Measurements from ENCODE around the gene FCHSD2. TPM values are rescaled to one million over a fixed set of nuclear protein-coding genes. Genes with fewer than 3 reads are reported as not detected.

FCHSD2 gene
- total RNA-seq, 3 donors from 2014 or later (not counting 1 experiment from before 2014, with no cell fraction given), result 39.4 to 59.1 (median 42.1) TPM

DNA sequence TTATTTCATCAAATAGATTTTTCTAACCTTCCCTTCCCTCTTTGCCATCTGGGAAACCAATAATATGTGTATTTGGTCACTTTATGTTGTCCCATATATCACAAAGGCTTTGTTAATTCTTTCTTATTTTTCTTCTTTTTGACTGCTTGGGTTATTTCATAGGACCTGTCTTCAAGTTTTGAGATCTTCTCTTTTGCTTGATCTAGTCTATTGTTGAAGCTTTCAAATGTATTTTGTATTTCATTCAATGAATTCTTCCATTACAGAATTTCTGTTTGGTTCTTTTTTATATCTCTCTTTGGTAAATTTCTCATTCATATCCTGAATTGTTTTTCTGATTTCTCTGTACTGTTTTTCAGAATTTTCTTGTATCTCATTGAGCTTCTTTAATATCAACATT, 132.1 kb downstream of the FCHSD2 start:
- Histone ChIP-seq H3K36me3 (ENCODE audit: control insufficient read depth, insufficient read depth, low read length) (peaks cover 8% of the 10 kb centered on the region), H3K27ac (ENCODE audit: low read length) (no peak overlapping the region), H3K4me3 (ENCODE audit: low read length) (no peak overlapping the region), H3K9me3 (ENCODE audit: control insufficient read depth, insufficient read depth, low read length) (peaks cover 13% of the 10 kb centered on the region), H3K4me1 (ENCODE audit: control insufficient read depth, insufficient read depth, low read length) (peaks cover 9% of the 10 kb centered on the region), H3K27me3 (ENCODE audit: control insufficient read depth, insufficient read depth, low read length) (no peaks in the 10 kb centered on the region)
- no peaks in the 10 kb centered on the region for H3K27me3 Mint-ChIP-seq (ENCODE audit: low read depth in 2 of 2)
- H3K27ac Mint-ChIP-seq, result no peak overlapping the region
- no peak for DNase-seq
- H3K4me3 Mint-ChIP-seq, result no peak overlapping the region
- peaks cover 3 to 9% of the 10 kb centered on the region in 2 donors for H3K9me3 Mint-ChIP-seq
- TF ChIP-seq, protein P1, sequence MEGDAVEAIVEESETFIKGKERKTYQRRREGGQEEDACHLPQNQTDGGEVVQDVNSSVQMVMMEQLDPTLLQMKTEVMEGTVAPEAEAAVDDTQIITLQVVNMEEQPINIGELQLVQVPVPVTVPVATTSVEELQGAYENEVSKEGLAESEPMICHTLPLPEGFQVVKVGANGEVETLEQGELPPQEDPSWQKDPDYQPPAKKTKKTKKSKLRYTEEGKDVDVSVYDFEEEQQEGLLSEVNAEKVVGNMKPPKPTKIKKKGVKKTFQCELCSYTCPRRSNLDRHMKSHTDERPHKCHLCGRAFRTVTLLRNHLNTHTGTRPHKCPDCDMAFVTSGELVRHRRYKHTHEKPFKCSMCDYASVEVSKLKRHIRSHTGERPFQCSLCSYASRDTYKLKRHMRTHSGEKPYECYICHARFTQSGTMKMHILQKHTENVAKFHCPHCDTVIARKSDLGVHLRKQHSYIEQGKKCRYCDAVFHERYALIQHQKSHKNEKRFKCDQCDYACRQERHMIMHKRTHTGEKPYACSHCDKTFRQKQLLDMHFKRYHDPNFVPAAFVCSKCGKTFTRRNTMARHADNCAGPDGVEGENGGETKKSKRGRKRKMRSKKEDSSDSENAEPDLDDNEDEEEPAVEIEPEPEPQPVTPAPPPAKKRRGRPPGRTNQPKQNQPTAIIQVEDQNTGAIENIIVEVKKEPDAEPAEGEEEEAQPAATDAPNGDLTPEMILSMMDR (IDR thresholded peaks at IDR 0.05), result no peak
- intact Hi-C loops (cut with micrococcal nuclease), result no loop called here
- H3K4me1 Mint-ChIP-seq, result peaks cover 24 to 41% of the 10 kb centered on the region in 2 donors
- H3K36me3 Mint-ChIP-seq, result peaks cover 20% of the 10 kb centered on the region
- ATAC-seq, result no peak

DNA sequence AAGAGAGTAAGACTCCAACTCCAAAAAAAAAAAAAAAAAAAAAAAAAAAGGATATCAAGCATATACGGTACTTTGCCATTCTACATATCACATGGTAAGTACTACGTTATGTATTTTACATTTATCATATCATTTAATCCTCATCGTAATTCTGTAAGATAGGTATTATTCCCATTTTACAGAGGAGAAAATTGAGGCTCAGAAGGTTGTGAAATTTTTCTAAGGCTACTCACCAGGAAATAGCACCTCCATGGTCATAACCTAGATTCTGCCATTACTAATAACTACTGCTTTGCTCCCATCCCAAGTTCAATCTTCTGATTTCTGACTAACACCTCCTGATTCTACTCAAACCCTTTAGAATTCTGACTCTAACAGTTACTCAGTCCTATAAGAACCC, 138.0 kb downstream of the FCHSD2 start:
- ATAC-seq, result no peak
- Mint-ChIP-seq H3K36me3 (peaks cover 8% of the 10 kb centered on the region), H3K27me3 (ENCODE audit: low read depth in 2 of 2) (no peaks in the 10 kb centered on the region), H3K27ac (no peak overlapping the region), H3K4me3 (no peak overlapping the region), H3K9me3 (no peaks in the 10 kb centered on the region), H3K4me1 (peaks cover 9 to 25% of the 10 kb centered on the region in 2 donors)
- H3K27me3 ChIP-seq (ENCODE audit: control insufficient read depth, insufficient read depth, low read length), result no peaks in the 10 kb centered on the region
- H3K4me3 ChIP-seq (ENCODE audit: low read length), result no peak overlapping the region
- no peaks in the 10 kb centered on the region for H3K4me1 ChIP-seq (ENCODE audit: control insufficient read depth, insufficient read depth, low read length)
- no peaks in the 10 kb centered on the region for H3K36me3 ChIP-seq (ENCODE audit: control insufficient read depth, insufficient read depth, low read length)
- intact Hi-C loops (cut with micrococcal nuclease), result no loop called here
- H3K27ac ChIP-seq (ENCODE audit: low read length), result peak overlapping the region; percentile 71
- H3K9me3 ChIP-seq (ENCODE audit: control insufficient read depth, insufficient read depth, low read length), result peaks cover 1% of the 10 kb centered on the region
- TF ChIP-seq, protein P1 (IDR thresholded peaks at IDR 0.05), result no peak
- WGBS (ENCODE audit: insufficient coverage), result no CpG with 5 or more reads among the region's 3 CpGs
- no peak for DNase-seq

DNA sequence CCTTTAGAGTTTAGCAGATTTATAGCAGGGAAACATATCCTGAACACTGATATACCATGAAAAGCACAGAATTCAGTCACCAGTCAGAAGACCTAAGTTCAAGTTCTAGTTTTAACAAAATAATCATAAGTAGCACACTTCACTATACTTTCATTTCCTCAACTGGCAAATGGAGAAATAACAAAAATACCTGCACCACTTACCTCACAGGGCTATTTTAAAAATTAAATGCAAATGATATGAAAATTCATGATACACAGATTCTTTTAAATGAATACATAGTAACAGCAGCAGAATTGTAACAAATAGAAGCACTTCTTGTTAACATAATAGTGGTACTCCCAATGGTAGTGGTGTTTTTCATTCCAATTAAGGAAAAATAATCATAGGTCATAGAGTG, 139.0 kb downstream of the FCHSD2 start:
- intact Hi-C loops (cut with micrococcal nuclease), result no loop called here
- Histone ChIP-seq H3K9me3 (ENCODE audit: control insufficient read depth, insufficient read depth, low read length) (no peaks in the 10 kb centered on the region), H3K4me3 (ENCODE audit: low read length) (no peak overlapping the region), H3K36me3 (ENCODE audit: control insufficient read depth, insufficient read depth, low read length) (no peaks in the 10 kb centered on the region), H3K27me3 (ENCODE audit: control insufficient read depth, insufficient read depth, low read length) (no peaks in the 10 kb centered on the region), H3K4me1 (ENCODE audit: control insufficient read depth, insufficient read depth, low read length) (no peaks in the 10 kb centered on the region), H3K27ac (ENCODE audit: low read length) (peak overlapping the region; percentile 71)
- no peaks in the 10 kb centered on the region for H3K27me3 Mint-ChIP-seq (ENCODE audit: low read depth in 2 of 2)
- TF ChIP-seq, protein P1 (IDR thresholded peaks at IDR 0.05), result no peak
- no peaks in the 10 kb centered on the region for H3K9me3 Mint-ChIP-seq
- no peak overlapping the region for H3K4me3 Mint-ChIP-seq
- no peaks in the 10 kb centered on the region for H3K36me3 Mint-ChIP-seq
- H3K4me1 Mint-ChIP-seq, result peaks cover 9 to 25% of the 10 kb centered on the region in 2 donors
- no peak overlapping the region for H3K27ac Mint-ChIP-seq
- ATAC-seq (no peak), DNase-seq (no peak)

DNA sequence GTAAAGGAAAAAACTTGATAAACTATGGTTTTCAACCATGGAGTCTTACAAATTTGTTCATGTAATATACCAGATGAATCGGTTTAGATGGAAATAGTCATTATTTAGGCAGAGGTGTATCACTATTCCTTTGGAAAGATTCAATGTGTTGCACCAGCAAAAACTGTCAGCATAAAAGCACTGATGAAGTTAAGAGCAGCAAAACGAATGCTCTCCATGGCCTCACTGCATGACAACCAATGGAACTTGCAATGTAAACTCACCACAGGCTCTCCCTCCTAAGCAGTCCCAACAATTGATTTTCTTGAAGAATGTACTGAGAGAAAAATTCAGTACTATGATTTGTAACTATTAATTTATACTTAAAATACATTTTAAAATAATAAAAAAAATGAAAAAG, 139.9 kb downstream of the FCHSD2 start:
- H3K36me3 Mint-ChIP-seq, result no peaks in the 10 kb centered on the region
- peak overlapping the region; percentile 71 for H3K27ac ChIP-seq (ENCODE audit: low read length)
- intact Hi-C loops (cut with micrococcal nuclease), result no loop called here
- WGBS (ENCODE audit: insufficient coverage), result 96% methylated on average over 2 of the region's 2 CpGs
- H3K4me1 Mint-ChIP-seq, result peaks cover 11 to 21% of the 10 kb centered on the region in 2 donors
- H3K4me3 Mint-ChIP-seq, result no peak overlapping the region
- H3K36me3 ChIP-seq (ENCODE audit: control insufficient read depth, insufficient read depth, low read length), result no peaks in the 10 kb centered on the region
- H3K9me3 ChIP-seq (ENCODE audit: control insufficient read depth, insufficient read depth, low read length), result no peaks in the 10 kb centered on the region
- H3K4me1 ChIP-seq (ENCODE audit: control insufficient read depth, insufficient read depth, low read length), result no peaks in the 10 kb centered on the region
- ATAC-seq (no peak), DNase-seq (no peak)
- no peak overlapping the region for H3K27ac Mint-ChIP-seq
- H3K27me3 Mint-ChIP-seq (ENCODE audit: low read depth in 2 of 2), result no peaks in the 10 kb centered on the region
- TF ChIP-seq, protein P1 (IDR thresholded peaks at IDR 0.05), result no peak
- H3K4me3 ChIP-seq (ENCODE audit: low read length), result no peak overlapping the region
- no peaks in the 10 kb centered on the region for H3K9me3 Mint-ChIP-seq
- no peaks in the 10 kb centered on the region for H3K27me3 ChIP-seq (ENCODE audit: control insufficient read depth, insufficient read depth, low read length)
